Cerebellar nuclear complex (tissue), 1 donor: ENCODE measurements around the gene YWHAH.

Experiments used
- DNase-seq, 2 experiments: peaks; one replicate each; lab custom pipeline; 2025; lab: John Stamatoyannopoulos, UW

Gene YWHAH

GRCh38 chr22:31923136-31923535, 21.2 kb upstream of the YWHAH start:
- DNase-seq: no peak

- no peak for DNase-seq
Observed at GRCh38 chr22:31923747-31924146, 20.6 kb upstream of the YWHAH start.

- DNase-seq: no peak
Observed at GRCh38 chr22:31925056-31925455, 19.3 kb upstream of the YWHAH start.

GRCh38 chr22:31926024-31926423, 18.3 kb upstream of the YWHAH start:
- DNase-seq: no peak

GRCh38 chr22:31926969-31927368, 17.4 kb upstream of the YWHAH start:
- DNase-seq: peak; percentile 50 to 65

- DNase-seq: no peak
Observed at GRCh38 chr22:31927562-31927961, 16.8 kb upstream of the YWHAH start.

GRCh38 chr22:31929167-31929930, 15.0 kb upstream of the YWHAH start:
- DNase-seq: no peak

GRCh38 chr22:31932863-31933262, 11.5 kb upstream of the YWHAH start:
- no peak for DNase-seq

GRCh38 chr22:31933406-31933805, 10.9 kb upstream of the YWHAH start:
- DNase-seq: no peak

- no peak for DNase-seq
Observed at GRCh38 chr22:31933816-31934482, 10.4 kb upstream of the YWHAH start.

GRCh38 chr22:31935961-31936635, 8.2 kb upstream of the YWHAH start:
- DNase-seq: no peak

GRCh38 chr22:31937341-31937740, 7.0 kb upstream of the YWHAH start:
- no peak for DNase-seq

- DNase-seq: no peak
Observed at GRCh38 chr22:31938296-31938695, 6.0 kb upstream of the YWHAH start.

GRCh38 chr22:31940506-31940905, 3.8 kb upstream of the YWHAH start:
- DNase-seq: no peak

- no peak for DNase-seq
Observed at GRCh38 chr22:31942091-31942490, 2.2 kb upstream of the YWHAH start.

GRCh38 chr22:31943206-31943977, 943 bp upstream of the YWHAH start:
- no peak for DNase-seq

- no peak for DNase-seq
Observed at GRCh38 chr22:31944700-31945442, 536 bp downstream of the YWHAH start.

- DNase-seq: no peak
Observed at GRCh38 chr22:31945443-31945855, 1.1 kb downstream of the YWHAH start.

- DNase-seq: peak in 1 of 2 experiments; percentile 28
Observed at GRCh38 chr22:31945971-31946680, 1.8 kb downstream of the YWHAH start.

GRCh38 chr22:31947296-31947695, 3.0 kb downstream of the YWHAH start:
- peak in 1 of 2 experiments; percentile 53 for DNase-seq

GRCh38 chr22:31948002-31948401, 3.7 kb downstream of the YWHAH start:
- no peak for DNase-seq
